ENCODE data around the gene MTRF1. TPM values are rescaled to one million over a fixed set of nuclear protein-coding genes. Genes with fewer than 3 reads are reported as not detected.

Gene MTRF1
- total RNA-seq, 4 donors from 2014 or later: 8.2 to 16.7 (median 13.3) TPM

DNA sequence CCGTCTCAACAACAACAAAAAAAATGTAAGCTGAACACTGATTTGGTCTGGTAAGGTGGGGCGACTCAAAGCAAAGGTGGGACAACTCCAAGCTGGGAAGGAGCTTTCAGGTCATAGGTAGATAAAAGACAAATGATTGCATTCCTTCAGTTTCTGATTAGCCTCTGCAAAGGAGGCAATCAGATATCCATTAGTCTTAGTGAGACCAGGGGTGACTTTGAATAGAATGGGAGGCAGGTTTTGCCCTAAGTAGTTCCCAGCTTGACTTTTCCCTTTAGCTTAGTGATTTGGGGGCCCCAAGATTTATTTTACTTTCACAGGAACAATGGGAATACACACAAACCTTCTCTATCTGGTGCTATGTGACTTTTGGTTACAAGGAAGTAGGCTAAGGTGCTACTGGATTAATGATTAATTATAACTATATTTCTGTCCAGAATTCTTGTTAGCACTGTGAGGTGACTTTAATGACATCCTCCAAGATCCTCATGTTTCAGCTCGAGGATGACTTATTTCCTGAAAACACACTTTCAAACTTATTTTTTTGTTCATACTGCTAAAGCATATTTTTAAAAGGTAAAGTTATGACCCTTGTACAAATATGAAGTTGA, 10.6 kb upstream of the MTRF1 start:
- no peak for TF ChIP-seq POLR2A (IDR thresholded peaks at IDR 0.05)
- TF ChIP-seq, protein P1, sequence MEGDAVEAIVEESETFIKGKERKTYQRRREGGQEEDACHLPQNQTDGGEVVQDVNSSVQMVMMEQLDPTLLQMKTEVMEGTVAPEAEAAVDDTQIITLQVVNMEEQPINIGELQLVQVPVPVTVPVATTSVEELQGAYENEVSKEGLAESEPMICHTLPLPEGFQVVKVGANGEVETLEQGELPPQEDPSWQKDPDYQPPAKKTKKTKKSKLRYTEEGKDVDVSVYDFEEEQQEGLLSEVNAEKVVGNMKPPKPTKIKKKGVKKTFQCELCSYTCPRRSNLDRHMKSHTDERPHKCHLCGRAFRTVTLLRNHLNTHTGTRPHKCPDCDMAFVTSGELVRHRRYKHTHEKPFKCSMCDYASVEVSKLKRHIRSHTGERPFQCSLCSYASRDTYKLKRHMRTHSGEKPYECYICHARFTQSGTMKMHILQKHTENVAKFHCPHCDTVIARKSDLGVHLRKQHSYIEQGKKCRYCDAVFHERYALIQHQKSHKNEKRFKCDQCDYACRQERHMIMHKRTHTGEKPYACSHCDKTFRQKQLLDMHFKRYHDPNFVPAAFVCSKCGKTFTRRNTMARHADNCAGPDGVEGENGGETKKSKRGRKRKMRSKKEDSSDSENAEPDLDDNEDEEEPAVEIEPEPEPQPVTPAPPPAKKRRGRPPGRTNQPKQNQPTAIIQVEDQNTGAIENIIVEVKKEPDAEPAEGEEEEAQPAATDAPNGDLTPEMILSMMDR (IDR thresholded peaks at IDR 0.05 in 4 of 5, conservative IDR thresholded peaks at IDR 0.05 in 1 of 5): no peak
- intact Hi-C loops (cut with DNase I; ENCODE audit: low total_unique reads): no loop called here
- no peaks in the 10 kb centered on the region for H3K9me3 ChIP-seq
- no peak overlapping the region for H3K27ac ChIP-seq
- H3K4me3 ChIP-seq: no peak overlapping the region
- H3K27me3 ChIP-seq: no peaks in the 10 kb centered on the region
- H3K4me1 ChIP-seq: no peaks in the 10 kb centered on the region
- no peak for ATAC-seq
- no peak for DNase-seq
- in situ Hi-C loops (cut with MboI; ENCODE audit: low sequenced_read_pairs in 4 of 4): no loop called here
- H3K36me3 ChIP-seq: no peaks in the 10 kb centered on the region

DNA sequence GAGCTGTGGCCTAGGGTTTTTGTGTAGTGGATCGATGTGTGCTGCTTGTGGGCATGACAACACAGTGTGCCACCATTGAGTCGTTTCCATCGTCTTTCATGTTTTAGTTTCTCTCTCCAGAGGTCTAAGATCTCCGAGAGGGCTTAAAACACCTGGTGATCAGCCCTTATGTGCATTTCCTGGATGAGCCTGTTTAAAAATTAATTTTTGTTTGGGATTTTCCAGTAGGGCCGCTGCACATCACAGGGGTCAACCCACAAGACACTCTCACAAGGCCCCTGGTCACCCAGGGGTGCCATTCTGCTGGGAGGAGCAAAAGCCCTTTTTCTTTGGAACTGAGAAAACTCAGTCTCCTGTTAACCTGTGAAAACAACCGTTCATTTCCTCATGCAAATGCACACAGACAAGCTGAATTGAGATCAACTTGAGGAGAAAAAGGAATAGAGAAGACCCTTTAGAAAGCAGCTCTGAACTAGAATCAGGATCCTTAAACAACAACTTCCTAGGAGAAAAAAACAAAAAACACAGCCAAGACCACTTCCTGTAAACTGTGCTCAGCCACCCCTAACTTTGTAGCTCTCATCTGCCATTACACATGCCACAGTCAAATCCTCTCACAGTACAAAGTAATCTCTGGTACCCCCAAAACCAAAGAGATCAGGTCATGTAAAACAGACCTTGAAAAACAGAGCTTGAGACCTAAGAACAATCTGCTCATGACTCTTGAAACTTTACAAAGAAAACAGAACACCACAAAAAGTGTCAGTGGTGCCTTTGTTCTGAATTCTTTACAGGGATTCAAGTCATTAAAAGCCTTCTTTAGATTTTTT, 8.3 kb upstream of the MTRF1 start:
- no peaks in the 10 kb centered on the region for H3K36me3 ChIP-seq
- TF ChIP-seq POLR2A (IDR thresholded peaks at IDR 0.05): no peak
- TF ChIP-seq, protein P1 (IDR thresholded peaks at IDR 0.05 in 4 of 5, conservative IDR thresholded peaks at IDR 0.05 in 1 of 5): no peak

DNA sequence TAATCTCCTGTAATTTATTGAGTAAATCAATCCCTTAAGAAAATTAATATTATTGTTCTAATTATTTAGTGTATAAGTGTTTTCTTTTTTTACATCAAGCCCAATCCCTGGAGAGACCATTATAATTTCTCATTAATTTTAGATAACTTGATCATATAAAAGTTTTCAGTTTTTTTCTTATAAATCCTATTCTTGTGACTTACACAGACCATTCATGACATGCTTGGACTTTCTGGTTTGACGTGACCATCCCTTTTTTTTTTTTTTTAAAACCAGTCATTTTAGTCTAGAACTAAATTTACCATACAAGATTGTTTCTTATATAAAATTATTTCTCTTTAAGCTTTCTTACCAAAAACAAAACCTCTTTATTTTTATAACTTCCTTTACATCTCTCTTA, 5.4 kb upstream of the MTRF1 start:
- DNase-seq (no peak), ATAC-seq (no peak)
- H3K9me3 ChIP-seq: no peaks in the 10 kb centered on the region
- in situ Hi-C loops (cut with MboI; ENCODE audit: low sequenced_read_pairs in 4 of 4) (loop anchor here in 2 of 4 donors (10.0 kb wide), 2 partner anchors 74 to 134 kb away; partner anchors contain the start of genes KBTBD6 (in 1 of the 2) and KBTBD7 (in 1 of the 2)), intact Hi-C loops (cut with DNase I; ENCODE audit: low total_unique reads) (no loop called here)
- H3K4me1 ChIP-seq: no peaks in the 10 kb centered on the region
- H3K36me3 ChIP-seq: no peaks in the 10 kb centered on the region
- no peak for TF ChIP-seq POLR2A (IDR thresholded peaks at IDR 0.05)
- TF ChIP-seq, protein P1 (IDR thresholded peaks at IDR 0.05 in 4 of 5, conservative IDR thresholded peaks at IDR 0.05 in 1 of 5): no peak
- no peak overlapping the region for H3K4me3 ChIP-seq
- no peak overlapping the region for H3K27ac ChIP-seq
- no peaks in the 10 kb centered on the region for H3K27me3 ChIP-seq

More for the DNA sequence above, 8.3 kb upstream of the MTRF1 start:
- in situ Hi-C loops (cut with MboI; ENCODE audit: low sequenced_read_pairs in 4 of 4) (no loop called here), intact Hi-C loops (cut with DNase I; ENCODE audit: low total_unique reads) (no loop called here)
- ATAC-seq (no peak), DNase-seq (no peak)
- Histone ChIP-seq H3K4me3 (no peak overlapping the region), H3K9me3 (no peaks in the 10 kb centered on the region), H3K27me3 (no peaks in the 10 kb centered on the region), H3K4me1 (no peaks in the 10 kb centered on the region), H3K27ac (no peak overlapping the region)

DNA sequence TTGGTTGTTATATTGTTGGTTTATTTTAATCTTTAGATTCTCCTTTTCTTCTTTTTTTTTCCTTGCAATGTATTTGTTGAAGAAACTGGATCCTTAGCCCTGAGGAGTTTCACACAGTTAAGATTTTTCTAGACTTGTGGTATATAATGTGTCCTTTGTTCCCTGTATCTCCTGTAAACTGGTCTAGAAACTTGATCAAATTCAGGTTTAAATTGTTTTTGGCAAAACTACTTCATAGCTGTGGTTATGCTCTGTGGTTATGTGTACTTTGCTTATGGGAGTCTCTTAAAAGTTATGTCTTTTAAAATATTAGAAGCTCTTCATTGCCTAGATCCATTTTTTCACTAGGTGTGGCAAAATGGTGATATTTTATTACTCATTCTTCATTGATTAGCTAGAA, 3.7 kb upstream of the MTRF1 start:
- Histone ChIP-seq H3K36me3 (no peaks in the 10 kb centered on the region), H3K27ac (no peak overlapping the region), H3K4me3 (no peak overlapping the region), H3K9me3 (no peaks in the 10 kb centered on the region), H3K27me3 (no peaks in the 10 kb centered on the region), H3K4me1 (peaks cover 8% of the 10 kb centered on the region in 2 donors)
- in situ Hi-C loops (cut with MboI; ENCODE audit: low sequenced_read_pairs in 4 of 4) (loop anchor here in 2 of 4 donors (10.0 kb wide), 2 partner anchors 72 to 132 kb away; partner anchors contain the start of genes KBTBD6 (in 1 of the 2) and KBTBD7 (in 1 of the 2)), intact Hi-C loops (cut with DNase I; ENCODE audit: low total_unique reads) (no loop called here)
- DNase-seq: no peak
- TF ChIP-seq, protein P1 (IDR thresholded peaks at IDR 0.05 in 4 of 5, conservative IDR thresholded peaks at IDR 0.05 in 1 of 5): no peak
- TF ChIP-seq POLR2A (IDR thresholded peaks at IDR 0.05): no peak
- ATAC-seq: no peak
